ENCODE measurements around the gene NCAM1.

NCAM1 gene

GRCh38 chr11:113006896-113007445 lies 45.8 kb downstream of the NCAM1 start:
- no CpG with 5 or more reads among the region's 2 CpGs for WGBS, 2 donors (ENCODE audit: extremely low coverage in 2 of 2, insufficient read length in 2 of 2, insufficient replicate concordance in 1 of 2)
- Histone ChIP-seq H3K4ac (ENCODE audit: low read length) (no peak overlapping the region), H3K27me3 (ENCODE audit: control insufficient read depth in 3 of 3, insufficient read depth in 3 of 3, low read depth in 1 of 3, low read length in 3 of 3) (no peaks in the 10 kb centered on the region), H2BK15ac (ENCODE audit: low read length) (no peak overlapping the region), H2BK120ac (ENCODE audit: low read depth, low read length) (no peak overlapping the region), H3K79me1 (ENCODE audit: low read depth, low read length) (peaks cover 4% of the 10 kb centered on the region), H2AFZ (ENCODE audit: low read length) (no peak overlapping the region), H2BK5ac (ENCODE audit: low read length) (no peak overlapping the region), H3K23ac (ENCODE audit: low read depth, low read length, poor library complexity) (no peak overlapping the region), H3K27ac (replicated peaks; ENCODE audit: low read length) (no peak overlapping the region), H2BK12ac (ENCODE audit: low read length) (no peak overlapping the region), H3K18ac (ENCODE audit: low read length) (no peak overlapping the region), H2AK5ac (ENCODE audit: low read depth, low read length) (no peak overlapping the region), H4K91ac (ENCODE audit: low read depth, low read length, poor library complexity) (no peak overlapping the region), H3K4me1 (ENCODE audit: control insufficient read depth in 2 of 2, insufficient read depth in 1 of 2, low read depth in 1 of 2, low read length in 2 of 2) (peaks cover 0 to 12% of the 10 kb centered on the region in 2 donors), H3K9ac (ENCODE audit: low read depth, low read length, poor library complexity) (no peak overlapping the region), H3K36me3 (replicated peaks in 1 of 2; ENCODE audit: control insufficient read depth in 2 of 2, insufficient read depth in 2 of 2, low read length in 2 of 2) (no peaks in the 10 kb centered on the region), H3K4me3 (ENCODE audit: low read length in 2 of 2) (no peak overlapping the region), H4K8ac (ENCODE audit: low read depth, low read length) (no peak overlapping the region), H3K14ac (ENCODE audit: low read length) (no peak overlapping the region), H3K9me3 (replicated peaks in 1 of 2; ENCODE audit: control insufficient read depth in 2 of 2, insufficient read depth in 1 of 2, low read depth in 1 of 2, low read length in 2 of 2) (no peaks in the 10 kb centered on the region), H3K4me2 (ENCODE audit: insufficient read depth, low read length, poor library complexity, severe bottlenecking) (no peak overlapping the region)
- DNase-seq (ENCODE audit: low spot score): peak; percentile 43

DNA sequence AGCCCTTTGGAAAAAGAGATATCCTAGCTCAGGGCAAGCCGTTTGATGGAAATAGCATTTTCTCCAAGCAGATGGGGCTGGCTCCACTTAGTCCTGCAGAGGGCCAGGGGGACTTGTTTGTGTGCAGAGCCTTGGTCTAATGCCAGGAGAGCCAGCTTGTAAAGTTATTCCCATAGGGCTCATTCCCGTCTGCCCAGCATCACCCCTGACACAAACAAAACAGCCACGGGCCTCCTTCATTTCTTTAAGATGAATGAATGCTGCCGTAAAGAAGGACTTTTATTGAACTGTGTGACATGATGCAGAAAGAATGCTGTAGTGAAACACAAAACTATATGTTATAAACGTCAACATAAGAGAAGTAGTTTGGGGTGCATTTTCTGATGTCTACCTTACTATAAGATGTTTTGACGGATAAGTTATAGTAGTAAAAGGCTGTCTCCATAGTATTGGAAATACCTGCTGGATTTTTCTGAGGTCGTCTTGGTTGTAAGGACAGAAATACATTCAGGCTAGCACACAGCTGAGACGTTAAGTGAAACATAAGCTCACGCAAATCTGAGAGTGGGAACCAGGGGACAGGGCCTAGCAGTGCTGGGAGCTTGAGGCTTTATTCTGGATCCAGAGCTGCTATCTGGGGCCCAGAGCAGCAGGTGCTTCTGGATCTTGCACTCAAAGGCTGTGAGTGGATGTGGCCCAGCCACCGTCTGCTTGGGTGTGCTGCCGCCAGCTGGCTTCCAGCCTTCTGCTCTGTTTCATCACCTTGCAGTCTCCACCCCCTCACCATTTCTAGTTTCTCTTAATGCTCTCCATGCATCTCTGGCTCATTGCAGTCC lies 53.3 kb downstream of the NCAM1 start:
- no peak overlapping the region for H3K23ac ChIP-seq (ENCODE audit: low read depth, low read length, poor library complexity)
- no peak overlapping the region for H3K4me2 ChIP-seq (ENCODE audit: insufficient read depth, low read length, poor library complexity, severe bottlenecking)
- H3K4me3 ChIP-seq (ENCODE audit: low read length in 2 of 2): no peak overlapping the region
- H3K27me3 ChIP-seq (ENCODE audit: control insufficient read depth in 3 of 3, insufficient read depth in 3 of 3, low read depth in 1 of 3, low read length in 3 of 3): no peaks in the 10 kb centered on the region
- H3K18ac ChIP-seq (ENCODE audit: low read length): peak overlapping the region; percentile 56
- no peak overlapping the region for H2BK12ac ChIP-seq (ENCODE audit: low read length)
- no peak overlapping the region for H3K14ac ChIP-seq (ENCODE audit: low read length)
- no peak overlapping the region for H3K4ac ChIP-seq (ENCODE audit: low read length)
- no peak overlapping the region for H3K9ac ChIP-seq (ENCODE audit: low read depth, low read length, poor library complexity)
- no peak overlapping the region for H3K27ac ChIP-seq (replicated peaks; ENCODE audit: low read length)
- H3K9me3 ChIP-seq (replicated peaks in 1 of 2; ENCODE audit: control insufficient read depth in 2 of 2, insufficient read depth in 1 of 2, low read depth in 1 of 2, low read length in 2 of 2): no peaks in the 10 kb centered on the region
- no peak overlapping the region for H2BK5ac ChIP-seq (ENCODE audit: low read length)
- no peaks in the 10 kb centered on the region for H3K36me3 ChIP-seq (replicated peaks in 1 of 2; ENCODE audit: control insufficient read depth in 2 of 2, insufficient read depth in 2 of 2, low read length in 2 of 2)
- H3K79me1 ChIP-seq (ENCODE audit: low read depth, low read length): peaks cover 2% of the 10 kb centered on the region
- no peak overlapping the region for H2BK15ac ChIP-seq (ENCODE audit: low read length)
- H2BK120ac ChIP-seq (ENCODE audit: low read depth, low read length): no peak overlapping the region
- H2AFZ ChIP-seq (ENCODE audit: low read length): no peak overlapping the region
- H4K8ac ChIP-seq (ENCODE audit: low read depth, low read length): no peak overlapping the region
- no CpG with 5 or more reads among the region's 11 CpGs for WGBS, 2 donors (ENCODE audit: extremely low coverage in 2 of 2, insufficient read length in 2 of 2, insufficient replicate concordance in 1 of 2)
- DNase-seq (ENCODE audit: low spot score): no peak
- peaks cover 0 to 5% of the 10 kb centered on the region in 2 donors for H3K4me1 ChIP-seq (ENCODE audit: control insufficient read depth in 2 of 2, insufficient read depth in 1 of 2, low read depth in 1 of 2, low read length in 2 of 2)
- H2AK5ac ChIP-seq (ENCODE audit: low read depth, low read length): no peak overlapping the region
- no peak overlapping the region for H4K91ac ChIP-seq (ENCODE audit: low read depth, low read length, poor library complexity)

- Histone ChIP-seq H2AFZ (ENCODE audit: low read length) (no peak overlapping the region), H3K18ac (ENCODE audit: low read length) (no peak overlapping the region), H3K79me1 (ENCODE audit: low read depth, low read length) (peaks cover 2% of the 10 kb centered on the region), H3K4me2 (ENCODE audit: insufficient read depth, low read length, poor library complexity, severe bottlenecking) (no peak overlapping the region), H2BK120ac (ENCODE audit: low read depth, low read length) (no peak overlapping the region), H2BK5ac (ENCODE audit: low read length) (no peak overlapping the region), H3K14ac (ENCODE audit: low read length) (no peak overlapping the region), H2BK15ac (ENCODE audit: low read length) (no peak overlapping the region), H3K23ac (ENCODE audit: low read depth, low read length, poor library complexity) (no peak overlapping the region), H3K27me3 (ENCODE audit: control insufficient read depth in 3 of 3, insufficient read depth in 3 of 3, low read depth in 1 of 3, low read length in 3 of 3) (no peaks in the 10 kb centered on the region), H3K36me3 (replicated peaks in 1 of 2; ENCODE audit: control insufficient read depth in 2 of 2, insufficient read depth in 2 of 2, low read length in 2 of 2) (no peaks in the 10 kb centered on the region), H2BK12ac (ENCODE audit: low read length) (no peak overlapping the region), H3K9me3 (replicated peaks in 1 of 2; ENCODE audit: control insufficient read depth in 2 of 2, insufficient read depth in 1 of 2, low read depth in 1 of 2, low read length in 2 of 2) (no peaks in the 10 kb centered on the region), H4K8ac (ENCODE audit: low read depth, low read length) (no peak overlapping the region), H4K91ac (ENCODE audit: low read depth, low read length, poor library complexity) (no peak overlapping the region), H3K4me3 (ENCODE audit: low read length in 2 of 2) (no peak overlapping the region), H2AK5ac (ENCODE audit: low read depth, low read length) (no peak overlapping the region), H3K27ac (replicated peaks; ENCODE audit: low read length) (no peak overlapping the region), H3K4me1 (ENCODE audit: control insufficient read depth in 2 of 2, insufficient read depth in 1 of 2, low read depth in 1 of 2, low read length in 2 of 2) (peaks cover 0 to 5% of the 10 kb centered on the region in 2 donors), H3K9ac (ENCODE audit: low read depth, low read length, poor library complexity) (no peak overlapping the region), H3K4ac (ENCODE audit: low read length) (no peak overlapping the region)
- DNase-seq (ENCODE audit: low spot score): no peak
These were observed 53.9 kb downstream of the NCAM1 start for GRCh38 chr11:113015098-113015455.

DNA sequence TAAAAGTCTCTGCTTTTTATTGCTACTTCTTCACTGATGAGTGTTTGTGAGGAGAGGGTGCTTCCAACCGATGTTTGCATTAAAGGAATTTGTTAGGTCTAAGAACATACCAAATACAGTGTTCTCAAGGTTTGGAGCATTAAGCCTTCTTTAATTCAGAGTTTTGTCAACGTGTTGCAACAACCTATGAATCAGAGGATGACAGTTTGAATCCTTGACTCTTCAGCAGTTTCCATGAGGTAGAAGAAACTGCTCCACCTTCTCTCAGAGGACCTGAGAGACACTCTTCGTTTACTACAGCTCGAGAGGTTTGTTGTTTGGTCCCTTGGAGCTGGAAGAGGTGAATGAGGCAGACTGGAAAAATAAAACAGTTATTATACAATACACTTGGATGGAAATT lies 55.7 kb downstream of the NCAM1 start:
- no peak for DNase-seq (ENCODE audit: low spot score)
- Histone ChIP-seq H3K9me3 (replicated peaks in 1 of 2; ENCODE audit: control insufficient read depth in 2 of 2, insufficient read depth in 1 of 2, low read depth in 1 of 2, low read length in 2 of 2) (no peaks in the 10 kb centered on the region), H2BK120ac (ENCODE audit: low read depth, low read length) (no peak overlapping the region), H3K9ac (ENCODE audit: low read depth, low read length, poor library complexity) (no peak overlapping the region), H2BK15ac (ENCODE audit: low read length) (no peak overlapping the region), H3K4me3 (ENCODE audit: low read length in 2 of 2) (no peak overlapping the region), H3K79me1 (ENCODE audit: low read depth, low read length) (no peaks in the 10 kb centered on the region), H3K14ac (ENCODE audit: low read length) (no peak overlapping the region), H3K18ac (ENCODE audit: low read length) (no peak overlapping the region), H4K8ac (ENCODE audit: low read depth, low read length) (no peak overlapping the region), H3K36me3 (replicated peaks in 1 of 2; ENCODE audit: control insufficient read depth in 2 of 2, insufficient read depth in 2 of 2, low read length in 2 of 2) (no peaks in the 10 kb centered on the region), H4K91ac (ENCODE audit: low read depth, low read length, poor library complexity) (no peak overlapping the region), H3K4me2 (ENCODE audit: insufficient read depth, low read length, poor library complexity, severe bottlenecking) (no peak overlapping the region), H3K4ac (ENCODE audit: low read length) (no peak overlapping the region), H2AFZ (ENCODE audit: low read length) (no peak overlapping the region), H3K23ac (ENCODE audit: low read depth, low read length, poor library complexity) (no peak overlapping the region), H2BK12ac (ENCODE audit: low read length) (no peak overlapping the region), H3K4me1 (ENCODE audit: control insufficient read depth in 2 of 2, insufficient read depth in 1 of 2, low read depth in 1 of 2, low read length in 2 of 2) (peaks cover 0 to 3% of the 10 kb centered on the region in 2 donors), H2BK5ac (ENCODE audit: low read length) (no peak overlapping the region), H3K27ac (replicated peaks; ENCODE audit: low read length) (no peak overlapping the region), H3K27me3 (ENCODE audit: control insufficient read depth in 3 of 3, insufficient read depth in 3 of 3, low read depth in 1 of 3, low read length in 3 of 3) (no peaks in the 10 kb centered on the region), H2AK5ac (ENCODE audit: low read depth, low read length) (no peak overlapping the region)
- no CpG with 5 or more reads among the region's 4 CpGs for WGBS, 2 donors (ENCODE audit: extremely low coverage in 2 of 2, insufficient read length in 2 of 2, insufficient replicate concordance in 1 of 2)

Data from neuronal stem cell (in vitro differentiated cells).